ENCODE results near the gene THPO. TPM values are rescaled to one million over a fixed set of nuclear protein-coding genes. Genes with fewer than 3 reads are reported as not detected.

Gene THPO
- total RNA-seq, 1 donor from 2014 or later: not detected

DNA sequence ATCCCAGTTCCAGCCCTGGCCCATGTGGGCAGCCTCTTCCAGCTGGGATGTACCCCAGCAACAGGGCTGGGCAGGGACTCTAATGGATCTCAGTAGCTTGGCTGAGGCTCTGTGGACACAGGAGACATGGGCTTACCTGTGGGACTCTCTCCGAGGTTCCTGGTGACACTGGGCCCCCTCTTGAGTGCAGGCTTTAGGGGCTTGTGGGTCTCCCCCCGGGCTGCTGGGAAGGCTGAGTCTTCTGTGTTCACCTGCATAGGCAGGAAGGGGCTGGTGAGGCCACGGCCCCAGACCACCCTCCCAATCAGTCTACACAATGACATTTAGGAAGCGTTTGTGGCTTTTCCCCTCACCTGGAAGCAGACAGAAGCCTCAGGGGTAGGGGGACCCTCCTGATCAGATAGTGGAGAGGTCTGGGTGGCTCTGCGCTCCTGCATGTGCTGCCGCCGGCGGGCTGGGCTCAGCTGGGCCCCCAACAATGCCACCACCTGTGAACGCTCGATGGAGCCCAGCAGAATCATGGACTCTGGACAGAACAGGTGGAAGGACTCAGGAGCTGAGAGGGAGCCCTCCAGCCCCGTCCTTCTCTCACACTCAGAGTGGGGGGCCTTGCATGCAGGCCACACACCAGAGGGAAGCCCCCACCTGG, 25.0 kb downstream of the THPO start:
- peaks cover 4 to 10% of the 10 kb centered on the region in 2 donors for H3K36me3 ChIP-seq
- H3K27ac ChIP-seq: no peak overlapping the region
- no peaks in the 10 kb centered on the region for H3K4me1 ChIP-seq
- intact Hi-C loops (cut with DNase I): no loop called here
- no peak overlapping the region for H3K4me3 ChIP-seq
- no peaks in the 10 kb centered on the region for H3K9me3 ChIP-seq
- TF ChIP-seq, protein P1, sequence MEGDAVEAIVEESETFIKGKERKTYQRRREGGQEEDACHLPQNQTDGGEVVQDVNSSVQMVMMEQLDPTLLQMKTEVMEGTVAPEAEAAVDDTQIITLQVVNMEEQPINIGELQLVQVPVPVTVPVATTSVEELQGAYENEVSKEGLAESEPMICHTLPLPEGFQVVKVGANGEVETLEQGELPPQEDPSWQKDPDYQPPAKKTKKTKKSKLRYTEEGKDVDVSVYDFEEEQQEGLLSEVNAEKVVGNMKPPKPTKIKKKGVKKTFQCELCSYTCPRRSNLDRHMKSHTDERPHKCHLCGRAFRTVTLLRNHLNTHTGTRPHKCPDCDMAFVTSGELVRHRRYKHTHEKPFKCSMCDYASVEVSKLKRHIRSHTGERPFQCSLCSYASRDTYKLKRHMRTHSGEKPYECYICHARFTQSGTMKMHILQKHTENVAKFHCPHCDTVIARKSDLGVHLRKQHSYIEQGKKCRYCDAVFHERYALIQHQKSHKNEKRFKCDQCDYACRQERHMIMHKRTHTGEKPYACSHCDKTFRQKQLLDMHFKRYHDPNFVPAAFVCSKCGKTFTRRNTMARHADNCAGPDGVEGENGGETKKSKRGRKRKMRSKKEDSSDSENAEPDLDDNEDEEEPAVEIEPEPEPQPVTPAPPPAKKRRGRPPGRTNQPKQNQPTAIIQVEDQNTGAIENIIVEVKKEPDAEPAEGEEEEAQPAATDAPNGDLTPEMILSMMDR (IDR thresholded peaks at IDR 0.05): no peak
- H3K27me3 ChIP-seq: no peaks in the 10 kb centered on the region
- no peak for DNase-seq (ENCODE audit: low spot score in 2 of 2)

DNA sequence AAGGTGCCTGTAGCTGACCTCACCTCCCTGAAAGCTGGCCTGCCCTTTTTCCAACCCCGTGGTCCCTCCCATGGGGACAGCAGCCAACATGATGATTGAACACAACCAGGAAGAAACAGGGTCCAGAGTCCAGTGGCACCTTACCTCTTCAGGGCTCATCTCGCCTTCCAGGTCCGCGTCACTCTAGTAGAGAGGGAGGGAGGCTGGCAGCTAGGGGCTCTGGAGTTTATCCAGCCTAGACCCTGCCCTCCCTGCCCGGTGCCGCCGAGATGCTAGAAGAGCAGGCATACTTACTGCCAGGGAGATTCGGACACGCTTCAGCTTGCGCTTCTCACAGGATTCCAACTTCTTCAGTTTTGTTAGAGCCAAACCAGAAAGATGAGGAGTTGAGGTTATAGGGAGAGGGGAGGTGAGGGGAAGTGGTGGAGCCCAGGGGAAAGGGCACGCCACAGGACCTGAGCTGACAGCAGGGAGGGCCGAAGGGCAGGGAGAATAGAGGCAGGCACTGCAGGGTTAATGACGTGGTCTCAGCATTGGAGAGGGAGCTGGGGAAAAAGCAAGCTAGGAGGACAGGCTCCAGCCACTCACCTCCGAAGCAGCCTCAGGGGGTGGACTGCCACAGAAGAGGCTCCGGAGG, 25.7 kb downstream of the THPO start:
- no peak overlapping the region for H3K27ac ChIP-seq
- H3K4me3 ChIP-seq: no peak overlapping the region
- H3K36me3 ChIP-seq: peaks cover 4 to 6% of the 10 kb centered on the region in 2 donors
- intact Hi-C loops (cut with DNase I): no loop called here
- no peaks in the 10 kb centered on the region for H3K9me3 ChIP-seq
- TF ChIP-seq, protein P1 (IDR thresholded peaks at IDR 0.05): no peak
- no peaks in the 10 kb centered on the region for H3K4me1 ChIP-seq
- DNase-seq (ENCODE audit: low spot score in 2 of 2): no peak
- H3K27me3 ChIP-seq: no peaks in the 10 kb centered on the region

DNA sequence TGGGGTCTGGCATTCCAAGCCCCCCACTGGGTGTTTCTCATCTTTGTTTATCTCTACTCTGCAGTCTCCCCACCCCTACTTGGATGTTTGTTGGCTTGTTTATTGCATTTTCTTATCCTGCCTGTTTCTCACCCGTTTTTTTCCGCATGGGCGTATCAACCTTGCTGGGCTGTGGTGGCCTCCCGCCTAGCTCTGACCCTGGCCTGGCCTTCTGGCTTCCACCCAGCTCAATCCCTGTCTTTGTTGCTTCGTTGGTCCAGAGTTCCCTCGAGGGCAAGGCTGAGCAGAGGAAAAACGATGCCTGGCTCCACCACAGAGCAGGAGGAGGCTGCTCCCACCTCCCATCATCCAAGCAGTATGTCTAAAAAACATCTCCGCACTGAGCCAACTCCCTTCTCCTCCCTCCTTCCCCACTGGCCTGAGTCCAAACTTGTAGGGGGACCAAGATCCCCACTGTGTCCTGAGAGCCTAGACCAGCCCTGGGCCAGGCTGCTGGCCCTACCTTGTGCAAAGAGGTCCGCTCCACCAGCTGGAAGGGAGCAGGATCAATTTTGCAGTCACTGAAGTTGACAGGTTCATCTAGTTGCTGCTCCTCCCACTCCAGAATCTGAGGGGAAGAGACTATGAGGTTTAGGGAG, 26.4 kb downstream of the THPO start:
- peaks cover under 1 to 4% of the 10 kb centered on the region in 2 donors for H3K36me3 ChIP-seq
- no peaks in the 10 kb centered on the region for H3K4me1 ChIP-seq
- no peak overlapping the region for H3K27ac ChIP-seq
- no peaks in the 10 kb centered on the region for H3K9me3 ChIP-seq
- H3K4me3 ChIP-seq: no peak overlapping the region
- TF ChIP-seq, protein P1 (IDR thresholded peaks at IDR 0.05): no peak
- H3K27me3 ChIP-seq: no peaks in the 10 kb centered on the region
- intact Hi-C loops (cut with DNase I): no loop called here
- no peak for DNase-seq (ENCODE audit: low spot score in 2 of 2)

DNA sequence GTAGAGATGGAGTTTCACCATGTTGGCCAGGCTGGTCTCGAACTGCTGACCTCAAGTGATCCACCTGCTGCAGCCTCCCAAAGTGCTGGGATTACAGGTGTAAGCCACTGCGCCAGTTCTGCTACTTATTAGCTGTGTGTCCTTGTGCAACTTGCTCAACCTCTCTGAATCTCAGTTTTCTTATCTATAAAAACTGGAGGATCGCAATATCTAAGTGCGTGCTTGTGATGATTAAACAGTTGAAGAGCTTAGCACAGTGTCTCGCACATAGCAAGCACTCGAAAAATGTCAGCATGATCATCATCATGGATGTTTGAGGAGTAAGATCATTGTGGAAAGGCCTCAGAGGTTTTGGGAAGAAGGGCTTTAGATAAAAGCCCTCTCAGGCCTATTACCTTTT, 27.4 kb downstream of the THPO start:
- TF ChIP-seq, protein P1 (IDR thresholded peaks at IDR 0.05): no peak
- Histone ChIP-seq H3K9me3 (no peaks in the 10 kb centered on the region), H3K27ac (no peak overlapping the region), H3K4me3 (no peak overlapping the region), H3K27me3 (no peaks in the 10 kb centered on the region), H3K4me1 (no peaks in the 10 kb centered on the region), H3K36me3 (peaks cover 0 to 4% of the 10 kb centered on the region in 2 donors)
- DNase-seq (ENCODE audit: low spot score in 2 of 2): no peak
- intact Hi-C loops (cut with DNase I): no loop called here

- no peak for DNase-seq (ENCODE audit: low spot score in 2 of 2)
- H3K9me3 ChIP-seq: no peaks in the 10 kb centered on the region
- no peaks in the 10 kb centered on the region for H3K4me1 ChIP-seq
- no peaks in the 10 kb centered on the region for H3K27me3 ChIP-seq
- H3K27ac ChIP-seq: no peak overlapping the region
- intact Hi-C loops (cut with DNase I): no loop called here
- TF ChIP-seq, protein P1 (IDR thresholded peaks at IDR 0.05): no peak
- no peak overlapping the region for H3K4me3 ChIP-seq
- H3K36me3 ChIP-seq: peaks cover 5 to 8% of the 10 kb centered on the region in 2 donors
These were observed 28.2 kb downstream of the THPO start for GRCh38 chr3:184349563-184350470.
